PC-3 (cell line): Measurements from ENCODE around the gene CTPS1. TPM values are rescaled to one million over a fixed set of nuclear protein-coding genes. Genes with fewer than 3 reads are reported as not detected.
A peak's percentile ranks its signal among the peaks of the same experiment; 100 is the strongest.

ENCODE experiments used
- ATAC-seq: fragments of 200-7000 bp; cut with Tn5 transposase; 2 replicates; pipeline ENCODE4 v1.9.1; 2020; ENCODE audit warnings: mild to moderate bottlenecking, moderate library complexity
- BruUV-seq: library from RNA; stranded (reverse); fragments of 400-500 nt; replicated peaks from 2 replicates; lab custom pipeline; 2021; lab: Mats Ljungman, UMichigan
- CTCF ChIA-PET: fragments of 300-600 bp; sonication (Branson Sonifier 250); formaldehyde crosslinking; loops from one replicate; lab custom pipeline; 2022; ENCODE audit warnings: antibody characterized with exemption; lab: Charles Lee
- POLR2A ChIA-PET: fragments of 300-600 bp; sonication (Branson Sonifier 250); formaldehyde crosslinking; loops from one replicate; lab custom pipeline; 2022; ENCODE audit warnings: antibody characterized with exemption; ENCODE audit not compliant: unreplicated experiment; lab: Charles Lee
- DNase-seq: peaks from one replicate; pipeline ENCODE4 v3.0.0-alpha.2; 2015
- H2AFZ ChIP-seq: fragments of 300-600 bp; sonication (generic); 2 replicates; pipeline ENCODE4 v1.6.0; 2016; ENCODE audit warnings: antibody characterized with exemption, low read length
- H3F3A ChIP-seq: fragments of 300-600 bp; sonication (generic); one replicate; pipeline ENCODE4 v1.6.0; 2017; ENCODE audit warnings: antibody characterized with exemption, low read length, control low read depth, mild to moderate bottlenecking; ENCODE audit not compliant: unreplicated experiment
- H3K27ac ChIP-seq: fragments of 300-600 bp; sonication (generic); 2 replicates; pipeline ENCODE4 v1.5.1; 2016; ENCODE audit warnings: mild to moderate bottlenecking, low read length
- H3K27me3 ChIP-seq: fragments of 300-600 bp; sonication (generic); 2 replicates; pipeline ENCODE4 v1.6.1; 2016; ENCODE audit warnings: low read length, mixed read lengths
- H3K36me3 ChIP-seq: fragments of 300-600 bp; sonication (generic); 2 replicates; pipeline ENCODE4 v1.6.1; 2016; ENCODE audit warnings: low read depth, mixed run types, low read length, mixed read lengths
- H3K4me1 ChIP-seq: fragments of 300-600 bp; sonication (generic); 2 replicates; pipeline ENCODE4 v1.5.1; 2016; ENCODE audit warnings: low read length; ENCODE audit not compliant: insufficient read depth
- H3K4me2 ChIP-seq: fragments of 300-600 bp; sonication (generic); 2 replicates; pipeline ENCODE4 v1.6.0; 2016; ENCODE audit warnings: low read length
- H3K4me3 ChIP-seq: fragments of 300-600 bp; sonication (generic); 2 replicates; pipeline ENCODE4 v1.5.1; 2016; ENCODE audit warnings: mild to moderate bottlenecking, low read length, mixed read lengths
- H3K79me2 ChIP-seq: fragments of 300-600 bp; sonication (generic); 2 replicates; pipeline ENCODE4 v1.6.1; 2017; ENCODE audit warnings: low read length, mixed read lengths
- H3K9ac ChIP-seq: fragments of 300-600 bp; sonication (generic); 2 replicates; pipeline ENCODE4 v1.6.0; 2016; ENCODE audit warnings: mild to moderate bottlenecking, low read length
- H3K9me2 ChIP-seq: fragments of 300-600 bp; sonication (generic); replicated peaks from 2 replicates; pipeline ENCODE4 v1.6.1; 2016; ENCODE audit warnings: mixed run types, low read length, mixed read lengths
- H3K9me3 ChIP-seq: fragments of 300-600 bp; sonication (generic); 2 replicates; pipeline ENCODE4 v1.6.1; 2016; ENCODE audit warnings: low read length, mixed read lengths
- H4K20me1 ChIP-seq: fragments of 300-600 bp; sonication (generic); 2 replicates; pipeline ENCODE4 v1.6.1; 2016; ENCODE audit warnings: low read length, mixed read lengths
- CTCF ChIP-seq: fragments of 300-600 bp; sonication (generic); conservative IDR thresholded peaks from 2 replicates; pipeline ENCODE4 v1.5.1; 2017; ENCODE audit warnings: antibody characterized with exemption, low read depth, mild to moderate bottlenecking, low read length
- EZH2 ChIP-seq: fragments of 300-600 bp; sonication (generic); IDR thresholded peaks from one replicate; pipeline ENCODE4 v1.6.1; 2017; ENCODE audit warnings: antibody characterized with exemption, mild to moderate bottlenecking, low read length; ENCODE audit not compliant: unreplicated experiment
- EZH2phosphoT487 ChIP-seq: fragments of 300-600 bp; sonication (generic); IDR thresholded peaks from 2 replicates; pipeline ENCODE4 v1.6.1; 2018; ENCODE audit warnings: mild to moderate bottlenecking, antibody characterized with exemption, low read length, borderline replicate concordance
- intact Hi-C: fragments of 100-400 bp; cut with micrococcal nuclease; formaldehyde crosslinking; loops from 2 replicates; pipeline ENCODE4 v1.9.0; 2023
- total RNA-seq: library from RNA; depleted of rRNA; stranded (reverse); fragments of >200 nt; gene quantifications from 2 replicates; pipeline ENCODE4 v1.2.3, GENCODE V29; 2014

The CTPS1 gene
- total RNA-seq, 1 experiment from 2014 or later, result 63.4 TPM

- Histone ChIP-seq H3K27ac (no peak overlapping the region), H3K27me3 (no peaks in the 10 kb centered on the region), H3K4me3 (no peak overlapping the region), H4K20me1 (no peaks in the 10 kb centered on the region), H3K4me2 (0 out of 2 replicates have a peak overlapping the region, but pooled peaks have one; percentile 13), H3K9me2 (no peaks in the 10 kb centered on the region), H3K9ac (no peak overlapping the region), H3K4me1 (peaks cover 12% of the 10 kb centered on the region), H2AFZ (no peak overlapping the region), H3K36me3 (no peaks in the 10 kb centered on the region), H3K79me2 (no peaks in the 10 kb centered on the region), H3F3A (no peaks in the 10 kb centered on the region), H3K9me3 (no peaks in the 10 kb centered on the region)
- DNase-seq, result no peak
- CTCF ChIA-PET, result no interaction called here
- ATAC-seq, result no peak
- POLR2A ChIA-PET, result no interaction called here
- TF ChIP-seq CTCF (no peak), EZH2phosphoT487 (no peak), EZH2 (no peak)
- intact Hi-C loops, result no loop called here
- BruUV-seq, result no TSS peak
Measured at GRCh38 chr1:40931601-40932000, 47.9 kb upstream of the CTPS1 start.

- DNase-seq, result peak; percentile 44
- H3K4me1 ChIP-seq, result peaks cover 12% of the 10 kb centered on the region
- no peaks in the 10 kb centered on the region for H3K27me3 ChIP-seq
- TF ChIP-seq EZH2phosphoT487 (no peak), CTCF (no peak), EZH2 (no peak)
- intact Hi-C loops, result no loop called here
- H4K20me1 ChIP-seq, result no peaks in the 10 kb centered on the region
- no peak overlapping the region for H3K27ac ChIP-seq
- no peaks in the 10 kb centered on the region for H3K79me2 ChIP-seq
- ChIA-PET CTCF (no interaction called here), POLR2A (no interaction called here)
- no TSS peak for BruUV-seq
- no peaks in the 10 kb centered on the region for H3F3A ChIP-seq
- no peak overlapping the region for H3K4me3 ChIP-seq
- ATAC-seq, result no peak; the same call in 1 of the 2 replicates
- H3K36me3 ChIP-seq, result no peaks in the 10 kb centered on the region
- H3K9me2 ChIP-seq, result no peaks in the 10 kb centered on the region
- no peaks in the 10 kb centered on the region for H3K9me3 ChIP-seq
- 0 out of 2 replicates have a peak overlapping the region, but pooled peaks have one; percentile 13 for H3K4me2 ChIP-seq
- no peak overlapping the region for H3K9ac ChIP-seq
- H2AFZ ChIP-seq, result 0 out of 2 replicates have a peak overlapping the region, but pooled peaks have one; percentile 35
Measured at GRCh38 chr1:40932006-40932405, 47.5 kb upstream of the CTPS1 start.

GRCh38 chr1:40936931-40937339 is 42.6 kb upstream of the CTPS1 start:
- no peak for ATAC-seq
- H4K20me1 ChIP-seq, result no peaks in the 10 kb centered on the region
- no peak overlapping the region for H3K4me2 ChIP-seq
- ChIA-PET CTCF (interaction anchor here (0.6 kb wide), 1 partner anchor 210 kb away, joined by 3 read pairs; no protein-coding TSS in a partner anchor), POLR2A (no interaction called here)
- no peak overlapping the region for H3K27ac ChIP-seq
- no peak overlapping the region for H2AFZ ChIP-seq
- no peak for DNase-seq
- TF ChIP-seq EZH2phosphoT487, result no peak
- TF ChIP-seq CTCF, result no peak
- TF ChIP-seq EZH2, result no peak
- H3K4me3 ChIP-seq, result no peak overlapping the region
- no peaks in the 10 kb centered on the region for H3K9me3 ChIP-seq
- intact Hi-C loops, result no loop called here
- no TSS peak for BruUV-seq
- H3K9me2 ChIP-seq, result no peaks in the 10 kb centered on the region
- no peaks in the 10 kb centered on the region for H3K79me2 ChIP-seq
- H3K36me3 ChIP-seq, result no peaks in the 10 kb centered on the region
- H3K9ac ChIP-seq, result no peak overlapping the region
- no peaks in the 10 kb centered on the region for H3F3A ChIP-seq
- H3K4me1 ChIP-seq, result peaks cover 8% of the 10 kb centered on the region
- H3K27me3 ChIP-seq, result no peaks in the 10 kb centered on the region
